HuH-7.5 (cell line): ENCODE results near the gene TGFB2.

Experiments
- DNase-seq: peaks from one replicate; pipeline ENCODE4 v3.0.0; 2011; ENCODE audit warnings: low spot score

The TGFB2 gene

DNA sequence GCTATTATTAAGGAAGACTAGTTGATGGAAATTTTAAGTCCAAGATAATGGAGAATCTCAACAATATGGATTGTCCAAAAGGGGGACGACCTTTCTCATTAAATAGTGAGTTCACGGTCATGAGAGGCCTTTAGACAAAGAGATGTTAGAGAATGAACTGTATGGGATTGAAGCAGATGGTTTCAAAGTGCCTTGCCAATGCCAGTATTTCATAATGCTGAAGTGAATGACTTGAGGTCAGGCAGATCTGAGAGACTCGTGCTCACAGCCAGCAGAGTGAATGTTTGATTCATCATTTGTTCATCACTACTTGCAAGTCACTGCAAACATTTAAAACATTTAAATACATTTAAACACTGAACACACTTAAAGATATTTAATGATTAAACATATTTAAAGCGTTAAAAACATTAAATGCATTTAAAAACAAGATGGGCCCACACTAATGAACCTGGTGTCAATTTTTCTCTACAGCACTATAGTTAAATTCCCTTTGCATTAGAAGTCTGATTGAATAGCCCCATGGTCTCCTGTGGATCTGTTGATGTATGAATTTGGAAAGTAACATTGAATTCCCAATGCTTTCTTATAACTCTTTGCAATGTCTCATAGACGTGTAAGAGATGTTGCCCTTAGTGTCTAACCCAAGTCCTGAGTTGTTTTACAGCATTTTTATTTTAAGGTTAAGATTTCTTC, 80.7 kb downstream of the TGFB2 start:
- DNase-seq: no peak

DNA sequence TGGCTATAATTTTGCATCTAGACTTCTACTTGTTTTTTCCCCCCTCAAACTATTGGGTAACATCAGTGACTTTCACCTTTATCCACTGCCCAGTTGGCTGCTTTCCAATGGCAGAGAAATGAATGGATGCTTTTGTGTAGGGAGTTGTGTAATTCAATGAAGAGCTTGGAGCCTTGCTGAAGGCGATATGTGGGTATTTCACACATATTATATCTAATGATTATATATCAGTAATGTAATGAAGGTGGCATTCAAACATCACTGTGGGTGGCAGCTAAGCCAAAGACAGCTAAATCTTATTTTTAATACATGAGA, 81.2 kb downstream of the TGFB2 start:
- DNase-seq: peak; percentile 29

DNA sequence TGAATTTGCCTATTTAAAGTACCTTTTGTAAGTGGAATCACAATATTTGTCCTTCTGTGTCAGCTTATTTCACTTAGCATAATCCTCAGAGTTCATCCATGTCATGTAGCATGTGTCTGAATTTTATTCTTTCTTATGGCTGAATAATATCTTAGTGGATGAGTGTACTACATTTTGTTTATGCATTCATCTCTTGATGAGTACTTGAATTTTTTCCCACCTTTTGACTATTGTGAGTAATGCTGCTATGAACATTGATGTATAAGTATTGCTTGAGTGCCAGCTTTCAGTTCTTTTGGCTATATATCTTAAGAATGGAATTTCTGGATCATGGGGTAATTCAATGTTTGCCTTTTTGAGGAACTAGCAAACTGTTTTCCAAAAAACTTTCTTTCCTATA, 84.2 kb downstream of the TGFB2 start:
- no peak for DNase-seq

DNA sequence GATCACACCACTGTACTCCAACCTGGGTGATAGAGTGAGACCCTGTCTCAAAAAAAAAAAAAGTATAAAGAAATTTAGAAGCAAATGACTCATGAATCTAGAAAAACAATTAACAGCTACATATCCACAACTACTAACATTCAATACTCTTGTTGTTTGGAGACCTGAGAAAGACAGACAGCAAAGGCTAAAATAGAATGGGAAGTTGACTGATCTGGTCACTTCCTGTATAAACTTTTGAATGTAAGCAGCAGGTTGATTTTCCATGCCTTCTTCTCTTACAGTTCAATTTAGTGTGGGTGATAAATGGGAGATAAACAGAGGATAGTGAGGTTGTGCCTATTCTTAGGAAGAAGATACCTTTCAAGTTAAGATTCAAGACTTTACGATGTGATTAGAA, 85.2 kb downstream of the TGFB2 start:
- DNase-seq: no peak

DNA sequence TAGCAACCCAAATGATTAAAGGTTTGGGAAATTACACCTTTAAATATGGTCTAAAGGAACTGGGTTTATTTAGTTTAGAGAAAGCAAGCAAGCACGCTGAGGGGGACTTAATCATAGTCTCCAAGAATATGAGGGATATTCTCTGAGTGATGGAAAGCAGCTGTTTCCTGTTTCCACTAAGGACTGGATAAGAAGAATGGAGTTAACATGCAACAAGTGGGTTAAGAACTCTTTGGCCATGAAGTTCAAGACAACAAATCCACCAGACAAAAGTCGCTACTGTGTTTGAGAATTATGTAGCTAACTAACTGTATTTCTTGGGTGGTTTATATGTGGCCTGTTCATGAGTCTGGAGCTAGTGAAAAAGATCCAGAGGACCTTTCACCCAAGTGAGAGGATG, 85.7 kb downstream of the TGFB2 start:
- no peak for DNase-seq

DNA sequence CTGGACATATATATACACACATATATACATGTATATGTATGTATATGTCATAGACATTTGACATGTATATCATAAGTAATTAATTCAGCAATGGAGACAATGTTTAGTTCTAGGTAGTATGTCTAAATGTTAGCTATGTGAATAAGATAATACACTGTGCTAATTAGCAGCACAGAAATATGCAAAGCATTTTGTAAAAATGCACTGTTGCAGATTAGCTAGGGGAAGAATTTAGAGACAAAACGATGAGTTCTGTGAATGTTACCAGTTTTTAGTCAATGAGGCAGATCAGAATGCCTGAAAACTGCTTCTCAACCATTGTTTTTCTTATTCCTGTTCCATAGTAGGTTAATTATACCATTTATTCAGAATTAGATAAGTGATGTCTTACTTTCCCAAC, 86.3 kb downstream of the TGFB2 start:
- no peak for DNase-seq

DNA sequence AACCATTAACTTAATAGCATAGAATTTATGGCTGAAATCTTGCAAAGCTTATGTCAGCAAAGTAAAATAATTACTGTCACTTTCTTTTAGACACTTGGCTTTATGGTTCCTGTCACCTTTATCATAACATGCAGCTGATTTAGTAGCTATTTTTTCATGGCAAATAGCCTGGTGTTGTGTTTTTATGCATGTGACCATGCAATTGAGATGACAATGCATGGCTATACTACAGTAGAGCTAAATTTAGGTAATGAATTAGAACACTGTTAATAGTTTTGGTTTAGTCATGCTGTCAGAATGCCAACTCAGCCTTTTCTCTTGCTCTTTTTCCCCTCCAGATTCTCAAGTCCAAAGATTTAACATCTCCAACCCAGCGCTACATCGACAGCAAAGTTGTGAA, 88.6 kb downstream of the TGFB2 start:
- no peak for DNase-seq

DNA sequence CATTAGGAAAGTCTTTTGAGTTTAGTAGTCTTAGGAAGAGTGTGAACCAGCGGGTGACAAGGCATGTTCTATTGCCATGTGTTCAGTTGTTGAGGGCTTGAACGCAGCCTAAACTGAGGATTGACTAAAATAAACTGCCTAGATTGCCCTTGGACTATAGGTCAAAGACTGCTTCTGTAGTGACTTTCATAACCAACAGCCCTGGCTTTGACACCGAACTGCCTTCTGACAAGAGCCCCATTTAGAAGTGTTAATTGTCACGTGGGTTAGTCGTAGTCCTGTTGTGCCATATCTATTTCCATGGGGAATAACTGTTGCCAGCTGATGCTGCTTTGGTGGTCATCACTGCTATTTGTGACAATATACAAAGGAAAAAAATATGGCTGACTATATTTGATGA, 90.4 kb downstream of the TGFB2 start:
- no peak for DNase-seq

DNA sequence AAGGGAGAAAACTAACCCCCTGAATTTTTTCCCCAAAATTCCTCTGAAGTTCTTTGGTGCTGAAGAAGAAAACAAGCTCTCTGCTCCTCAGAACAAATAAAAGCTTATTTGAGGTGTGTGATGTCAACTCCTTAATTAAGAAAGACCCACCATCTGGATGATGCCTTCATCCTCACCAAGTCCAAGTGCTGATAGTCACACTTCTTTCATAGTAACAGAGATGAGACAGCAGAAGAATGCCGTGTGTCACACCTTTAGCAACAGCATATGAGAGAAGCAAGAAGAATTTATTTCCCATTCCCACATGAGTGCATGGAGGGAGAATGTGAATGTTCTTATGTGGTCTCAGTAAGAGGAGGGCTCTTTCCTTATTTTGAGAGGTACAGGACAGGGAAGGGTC, 91.2 kb downstream of the TGFB2 start:
- no peak for DNase-seq

DNA sequence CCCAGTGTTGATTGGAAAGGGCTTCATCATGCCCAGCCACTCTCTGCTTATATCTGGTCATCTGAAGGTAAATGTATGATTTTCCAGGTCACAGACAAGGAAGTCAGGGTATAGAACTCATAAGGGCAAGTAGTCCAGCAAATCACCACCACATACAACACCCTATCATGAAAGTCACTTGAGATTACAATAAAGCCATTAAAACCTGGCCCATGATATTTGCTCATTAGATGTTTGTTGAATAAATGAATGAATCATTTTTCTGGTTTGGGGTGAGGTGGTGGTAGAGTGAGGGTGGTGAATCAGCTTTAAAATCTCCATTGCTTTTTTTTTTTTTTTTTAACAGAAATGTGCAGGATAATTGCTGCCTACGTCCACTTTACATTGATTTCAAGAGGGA, 91.9 kb downstream of the TGFB2 start:
- DNase-seq: no peak

DNA sequence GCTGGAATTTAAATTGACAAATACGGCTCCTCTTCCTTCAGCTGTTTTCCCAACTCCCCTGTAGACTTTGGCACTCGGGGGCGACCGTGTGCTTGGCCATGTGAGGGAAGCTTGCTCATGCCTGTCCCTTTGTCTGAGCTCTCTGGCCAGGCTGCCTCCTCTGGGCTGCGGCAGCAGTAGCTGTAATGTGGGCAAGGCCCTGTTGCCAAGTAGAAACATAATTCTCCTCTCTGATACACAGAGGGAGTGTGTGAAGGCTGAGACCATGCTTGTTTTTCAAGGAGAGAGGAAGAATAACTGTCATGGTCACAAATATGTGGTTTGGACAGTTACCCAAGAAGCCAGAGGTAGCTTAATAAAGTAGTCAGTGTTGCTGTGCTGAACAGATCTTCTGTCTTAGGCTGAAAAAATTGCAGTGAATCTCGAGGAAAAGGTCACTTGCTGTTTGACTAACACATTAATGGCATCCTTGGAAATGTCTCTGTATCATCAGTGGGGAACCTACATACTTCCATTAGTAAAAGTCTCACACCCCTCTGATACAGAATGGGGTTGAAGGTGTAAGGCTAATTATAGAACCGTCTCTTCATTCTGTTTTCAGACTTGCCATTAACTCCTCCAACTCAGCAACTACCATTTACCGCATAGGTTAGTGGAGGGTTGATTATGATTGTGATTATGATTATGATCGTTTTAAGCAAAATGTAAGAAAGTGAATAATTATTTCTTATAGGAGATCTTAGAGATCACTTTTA, 94.6 kb downstream of the TGFB2 start:
- DNase-seq: no peak

DNA sequence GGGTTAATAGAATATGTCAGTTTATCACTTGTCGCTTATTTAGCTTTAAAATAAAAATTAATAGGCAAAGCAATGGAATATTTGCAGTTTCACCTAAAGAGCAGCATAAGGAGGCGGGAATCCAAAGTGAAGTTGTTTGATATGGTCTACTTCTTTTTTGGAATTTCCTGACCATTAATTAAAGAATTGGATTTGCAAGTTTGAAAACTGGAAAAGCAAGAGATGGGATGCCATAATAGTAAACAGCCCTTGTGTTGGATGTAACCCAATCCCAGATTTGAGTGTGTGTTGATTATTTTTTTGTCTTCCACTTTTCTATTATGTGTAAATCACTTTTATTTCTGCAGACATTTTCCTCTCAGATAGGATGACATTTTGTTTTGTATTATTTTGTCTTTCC, 98.1 kb downstream of the TGFB2 start:
- no peak for DNase-seq

DNA sequence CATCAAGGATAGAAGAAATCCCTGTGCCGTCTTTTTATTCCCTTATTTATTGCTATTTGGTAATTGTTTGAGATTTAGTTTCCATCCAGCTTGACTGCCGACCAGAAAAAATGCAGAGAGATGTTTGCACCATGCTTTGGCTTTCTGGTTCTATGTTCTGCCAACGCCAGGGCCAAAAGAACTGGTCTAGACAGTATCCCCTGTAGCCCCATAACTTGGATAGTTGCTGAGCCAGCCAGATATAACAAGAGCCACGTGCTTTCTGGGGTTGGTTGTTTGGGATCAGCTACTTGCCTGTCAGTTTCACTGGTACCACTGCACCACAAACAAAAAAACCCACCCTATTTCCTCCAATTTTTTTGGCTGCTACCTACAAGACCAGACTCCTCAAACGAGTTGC, 99.0 kb downstream of the TGFB2 start:
- DNase-seq: no peak

DNA sequence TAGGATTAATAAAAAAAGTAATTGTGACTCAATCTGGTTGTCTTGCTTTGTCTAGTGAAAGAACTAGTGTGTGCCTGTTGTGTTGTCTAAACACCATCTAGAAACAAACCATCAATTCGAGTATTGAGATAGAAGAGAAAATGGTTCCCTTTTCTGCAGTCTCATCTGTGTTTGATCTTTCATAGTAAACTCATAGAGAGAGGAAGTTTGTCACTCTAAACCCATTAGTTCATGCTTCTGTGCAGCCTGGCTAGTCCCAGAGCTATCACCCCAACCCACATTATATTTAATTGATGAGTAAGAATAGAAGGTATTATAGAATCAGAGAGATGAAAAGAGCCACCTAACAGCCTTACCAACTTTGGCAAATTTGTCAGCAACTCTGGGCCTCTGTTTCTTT, 99.5 kb downstream of the TGFB2 start:
- DNase-seq: no peak

DNA sequence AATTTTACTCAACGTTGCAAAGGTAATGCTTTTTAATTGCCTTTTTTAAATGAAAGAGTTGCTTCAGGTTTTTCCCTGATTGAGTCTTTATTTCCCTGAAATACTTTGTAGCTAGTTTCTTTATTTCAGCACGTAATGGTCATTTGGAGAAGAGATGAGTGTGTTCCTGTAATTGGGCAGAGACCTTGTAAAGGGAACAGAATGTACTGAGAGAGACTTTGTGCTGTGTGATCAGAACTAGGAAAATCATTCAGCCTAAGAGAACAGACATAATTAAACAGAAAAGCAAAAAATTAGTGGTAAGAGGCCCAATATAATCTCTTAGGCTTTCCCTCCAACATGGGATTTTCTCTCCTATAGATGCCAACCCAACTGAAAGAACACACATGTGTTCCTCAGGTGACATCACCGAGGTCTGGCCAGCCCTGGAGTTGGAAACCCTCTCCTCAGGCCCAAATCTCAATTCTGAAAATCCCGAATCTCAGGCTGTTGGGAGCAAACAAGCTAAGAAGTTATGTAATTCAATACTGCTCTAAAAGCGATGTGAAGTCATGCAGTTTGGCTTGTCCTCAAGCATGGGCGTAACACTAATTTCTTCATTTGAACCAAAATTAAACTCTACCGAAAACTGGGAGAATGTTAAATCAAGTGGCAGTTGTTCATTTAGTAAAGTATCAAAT, 102.0 kb downstream of the TGFB2 start:
- DNase-seq: no peak

DNA sequence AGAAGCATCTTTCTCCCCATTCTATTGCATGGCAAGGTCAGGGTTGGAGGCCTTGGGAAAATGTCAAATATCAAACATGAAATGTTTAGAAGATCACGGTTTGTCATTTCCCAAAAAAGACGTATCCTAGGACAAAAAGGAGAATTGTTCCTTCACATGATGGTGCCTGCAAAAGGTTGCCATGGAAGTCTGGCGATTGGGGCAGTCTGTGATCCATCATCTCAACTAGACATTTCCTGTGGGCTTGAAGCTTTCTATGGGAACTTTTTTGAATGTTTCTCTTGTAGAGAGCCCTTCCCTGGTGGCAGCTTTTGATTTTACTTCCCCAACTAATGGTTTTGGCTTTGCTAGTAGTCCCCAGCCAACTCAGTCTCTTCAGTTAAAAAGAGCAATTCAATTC, 106.3 kb downstream of the TGFB2 start:
- DNase-seq: no peak

DNA sequence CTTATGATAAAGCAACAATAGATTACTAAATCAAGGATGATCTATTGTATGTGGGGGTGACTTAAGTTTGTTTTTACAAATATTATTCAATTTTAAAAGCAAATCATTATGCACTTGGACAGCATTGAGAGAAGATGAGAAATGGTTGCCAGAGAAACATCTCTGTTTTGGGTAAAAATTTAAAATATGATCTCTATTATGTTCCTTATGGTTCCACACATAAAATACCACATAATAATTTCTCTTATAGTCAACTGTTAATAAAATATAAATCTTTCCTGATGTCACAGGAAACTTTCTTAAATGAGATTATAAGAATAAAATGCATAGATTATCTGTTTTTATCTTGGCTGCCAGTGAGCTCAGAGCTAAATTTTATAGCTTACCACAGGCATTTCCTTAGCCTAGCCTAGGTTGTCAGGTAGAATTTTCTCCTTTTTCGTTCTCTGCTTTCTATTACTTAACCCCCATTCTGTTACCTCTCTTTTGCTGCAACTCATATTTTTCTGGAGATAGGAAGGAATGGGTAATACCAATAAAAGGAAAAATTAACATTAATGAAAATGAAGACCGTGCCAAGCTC, 109.7 kb downstream of the TGFB2 start:
- no peak for DNase-seq

DNA sequence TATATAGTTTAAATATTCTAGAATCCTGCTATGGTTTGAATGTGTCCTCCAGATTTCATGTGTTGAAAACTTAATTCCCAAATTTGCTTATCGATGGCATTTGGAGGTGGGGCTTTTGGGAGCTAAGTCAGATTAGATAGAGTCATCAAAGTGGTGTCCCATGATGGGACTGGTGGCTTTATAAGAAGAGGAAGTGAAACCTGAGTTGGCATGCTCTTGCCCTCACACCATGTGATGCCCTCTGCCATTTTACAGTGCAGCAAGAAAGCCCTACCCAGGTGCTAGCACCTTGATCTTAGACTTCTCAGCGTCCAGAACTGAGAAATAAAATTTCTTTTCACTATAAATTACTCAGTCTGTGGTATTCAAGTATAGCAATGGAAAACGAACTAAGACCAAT, 111.3 kb downstream of the TGFB2 start:
- DNase-seq: no peak

DNA sequence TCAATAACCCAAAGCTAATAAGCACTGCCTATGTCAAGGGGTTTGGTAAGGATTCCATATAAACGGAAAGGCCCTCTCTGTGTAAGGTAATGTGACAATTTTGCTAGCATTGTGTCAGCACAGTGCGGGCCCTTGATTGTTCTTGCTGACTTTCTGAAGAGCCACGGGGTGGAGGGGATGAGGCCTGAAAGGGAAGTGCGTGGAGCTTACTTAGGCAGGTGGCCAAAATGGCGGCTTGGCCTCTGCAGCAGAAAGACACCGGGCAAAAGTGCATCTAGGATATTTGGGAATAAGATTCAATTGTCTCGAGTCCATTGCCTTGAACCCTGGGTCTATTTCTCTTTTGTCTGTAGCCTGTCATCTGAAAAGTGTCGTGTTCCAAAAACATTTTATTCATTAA, 114.3 kb downstream of the TGFB2 start:
- DNase-seq: no peak

DNA sequence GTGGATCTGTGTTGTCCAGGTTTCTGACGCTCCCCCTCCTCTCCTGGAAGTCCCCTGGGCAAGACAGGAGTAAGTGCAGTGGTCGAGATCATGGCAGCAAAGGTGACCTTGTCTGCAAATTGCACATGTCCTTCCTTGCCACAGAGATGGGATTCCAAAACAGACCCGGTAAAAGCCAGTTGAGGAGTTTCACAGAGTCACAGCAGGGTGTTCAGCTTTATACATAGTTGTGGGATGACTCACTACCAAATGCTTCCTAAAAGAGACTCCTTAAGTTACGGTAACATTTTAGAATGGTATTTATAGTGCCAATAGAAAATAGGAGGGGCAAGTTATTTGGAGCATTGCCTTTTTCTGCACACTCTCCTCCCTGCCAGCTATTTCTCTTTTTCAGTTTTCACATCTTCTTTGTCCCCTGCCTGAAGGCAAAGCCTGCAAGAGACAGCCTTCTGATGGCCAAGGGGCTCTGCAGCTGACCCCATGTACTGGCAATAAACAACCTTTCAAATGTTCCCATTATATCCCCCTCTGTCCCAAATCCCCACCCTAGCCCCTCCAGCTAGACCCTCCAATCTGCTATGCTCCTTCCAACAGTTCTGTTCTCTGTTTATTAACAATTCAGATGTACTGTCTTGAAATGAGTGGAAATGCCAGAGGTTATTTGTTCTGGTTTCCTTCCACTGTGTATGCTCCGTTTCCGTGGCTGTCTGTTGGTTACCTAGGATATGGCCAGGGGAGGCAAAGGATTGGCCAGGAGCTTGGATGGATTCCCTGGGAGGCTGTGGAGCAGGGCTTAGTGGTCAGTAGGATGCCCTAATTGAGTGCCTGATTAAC, 115.0 kb downstream of the TGFB2 start:
- no peak for DNase-seq

DNA sequence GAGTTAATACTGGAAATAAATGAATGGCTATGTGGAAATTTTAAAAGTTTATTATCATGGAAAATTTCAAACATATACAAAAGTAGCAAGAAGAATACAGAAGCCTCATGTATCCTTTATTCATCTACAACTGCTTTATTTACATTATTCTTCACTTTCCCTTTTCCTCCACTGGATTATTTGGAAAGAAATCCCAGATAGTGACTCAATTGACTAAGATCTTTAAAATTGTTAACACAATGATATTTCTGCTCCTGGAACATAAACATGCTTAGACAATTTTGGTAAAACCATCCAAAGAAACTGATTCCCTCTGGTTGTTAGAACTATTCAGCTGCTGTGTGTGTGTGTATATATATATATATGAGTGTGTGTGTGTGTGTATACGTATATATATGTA, 116.2 kb downstream of the TGFB2 start:
- no peak for DNase-seq

DNA sequence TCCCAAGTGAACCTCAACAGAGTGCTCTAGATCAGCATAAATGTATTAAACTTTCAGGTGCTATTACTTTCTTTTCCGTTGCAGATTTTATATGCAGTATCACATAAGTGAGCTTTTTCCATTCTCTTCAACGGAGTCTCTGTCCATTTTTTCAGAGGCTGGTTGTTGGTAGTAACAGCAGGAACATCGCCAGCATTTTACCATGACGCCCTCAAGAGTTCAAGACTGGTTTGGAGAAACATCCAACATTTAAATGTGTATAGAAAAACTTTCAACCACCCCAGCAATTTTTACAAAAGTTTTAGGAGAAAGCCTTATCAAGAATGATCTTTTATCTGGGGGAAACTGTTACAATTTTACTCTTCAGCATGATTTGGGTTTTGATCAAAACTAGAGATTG, 117.0 kb downstream of the TGFB2 start:
- DNase-seq: no peak
